ENCODE results near the gene TLE4. TPM values are rescaled to one million over a fixed set of nuclear protein-coding genes. Genes with fewer than 3 reads are reported as not detected.

Gene TLE4
- total RNA-seq, 3 donors from 2014 or later, result 25.0 to 47.0 (median 35.1) TPM

GRCh38 chr9:79572032-79572607, 355 bp downstream of the TLE4 start:
- Histone ChIP-seq H3K4me3 (peak overlapping the region; percentile 85 to 97 (median 96)), H3K27ac (peak overlapping the region; percentile 97), H3K4me1 (no peaks in the 10 kb centered on the region), H3K9me3 (peaks cover 0 to 6% of the 10 kb centered on the region in 2 donors), H3K27me3 (no peaks in the 10 kb centered on the region), H3K36me3 (no peaks in the 10 kb centered on the region)
- TF ChIP-seq POLR2AphosphoS5 (IDR thresholded peaks at IDR 0.05), result no peak
- TF ChIP-seq CTCF (IDR thresholded peaks at IDR 0.05), result no peak
- no peak for TF ChIP-seq POLR2A (IDR thresholded peaks at IDR 0.05)
- DNase-seq (ENCODE audit: low spot score in 2 of 2), result no peak
- intact Hi-C loops (cut with DNase I; ENCODE audit: low total_unique reads), result no loop called here

GRCh38 chr9:79572608-79573411, 1.0 kb downstream of the TLE4 start:
- no peaks in the 10 kb centered on the region for H3K27me3 ChIP-seq
- peak overlapping the region; percentile 85 to 97 (median 96) for H3K4me3 ChIP-seq
- H3K4me1 ChIP-seq, result no peaks in the 10 kb centered on the region
- intact Hi-C loops (cut with DNase I; ENCODE audit: low total_unique reads), result no loop called here
- H3K27ac ChIP-seq, result peak overlapping the region; percentile 97
- H3K9me3 ChIP-seq, result peaks cover 0 to 4% of the 10 kb centered on the region in 2 donors
- H3K36me3 ChIP-seq, result no peaks in the 10 kb centered on the region
- peak; percentile 40 to 52 for DNase-seq (ENCODE audit: low spot score in 2 of 2)
- TF ChIP-seq POLR2AphosphoS5 (IDR thresholded peaks at IDR 0.05) (peak in 1 of 3 donors; percentile 11), POLR2A (IDR thresholded peaks at IDR 0.05) (no peak), CTCF (IDR thresholded peaks at IDR 0.05) (no peak)

GRCh38 chr9:79573412-79573923, 1.7 kb downstream of the TLE4 start:
- Histone ChIP-seq H3K4me3 (peak overlapping the region; percentile 85 to 97 (median 96)), H3K9me3 (no peaks in the 10 kb centered on the region), H3K27me3 (no peaks in the 10 kb centered on the region), H3K4me1 (no peaks in the 10 kb centered on the region), H3K27ac (peak overlapping the region; percentile 97), H3K36me3 (no peaks in the 10 kb centered on the region)
- no peak for DNase-seq (ENCODE audit: low spot score in 2 of 2)
- no peak for TF ChIP-seq POLR2AphosphoS5 (IDR thresholded peaks at IDR 0.05)
- no peak for TF ChIP-seq CTCF (IDR thresholded peaks at IDR 0.05)
- no peak for TF ChIP-seq POLR2A (IDR thresholded peaks at IDR 0.05)
- intact Hi-C loops (cut with DNase I; ENCODE audit: low total_unique reads), result no loop called here

- H3K9me3 ChIP-seq, result no peaks in the 10 kb centered on the region
- no peak for TF ChIP-seq POLR2A (IDR thresholded peaks at IDR 0.05)
- TF ChIP-seq CTCF (IDR thresholded peaks at IDR 0.05), result no peak
- TF ChIP-seq POLR2AphosphoS5 (IDR thresholded peaks at IDR 0.05), result no peak
- intact Hi-C loops (cut with DNase I; ENCODE audit: low total_unique reads), result no loop called here
- H3K4me1 ChIP-seq, result no peaks in the 10 kb centered on the region
- no peaks in the 10 kb centered on the region for H3K36me3 ChIP-seq
- no peak for DNase-seq (ENCODE audit: low spot score in 2 of 2)
- H3K27me3 ChIP-seq, result no peaks in the 10 kb centered on the region
- peak overlapping the region; percentile 85 to 97 (median 96) for H3K4me3 ChIP-seq
- peak overlapping the region; percentile 97 for H3K27ac ChIP-seq
Measured at GRCh38 chr9:79574136-79574535, 2.4 kb downstream of the TLE4 start.

GRCh38 chr9:79574781-79575180, 3.0 kb downstream of the TLE4 start:
- TF ChIP-seq POLR2A (IDR thresholded peaks at IDR 0.05) (no peak), POLR2AphosphoS5 (IDR thresholded peaks at IDR 0.05) (no peak), CTCF (IDR thresholded peaks at IDR 0.05) (no peak)
- Histone ChIP-seq H3K27ac (no peak overlapping the region), H3K9me3 (no peaks in the 10 kb centered on the region), H3K4me3 (peak overlapping the region in 2 of 3 donors; percentile 85 to 96), H3K36me3 (no peaks in the 10 kb centered on the region), H3K27me3 (no peaks in the 10 kb centered on the region), H3K4me1 (no peaks in the 10 kb centered on the region)
- intact Hi-C loops (cut with DNase I; ENCODE audit: low total_unique reads), result no loop called here
- DNase-seq (ENCODE audit: low spot score in 2 of 2), result no peak

All from breast epithelium (tissue), 4 donors.